Ureter (tissue), 1 donor: Measurements from ENCODE around the gene LIPC. TPM values are rescaled to one million over a fixed set of nuclear protein-coding genes. Genes with fewer than 3 reads are reported as not detected.

Experiments
- DNase-seq: peaks from one replicate; pipeline ENCODE4 v3.0.0-alpha.2; 2020; ENCODE audit warnings: low spot score
- total RNA-seq: library from RNA; stranded (reverse); gene quantifications from one replicate; pipeline ENCODE4 v1.2.4, GENCODE V29; 2023
- donor health status: DM: yes; HTN: yes; CAD: no.

Gene LIPC
- total RNA-seq, 1 donor from 2014 or later = 10.5 TPM

DNA sequence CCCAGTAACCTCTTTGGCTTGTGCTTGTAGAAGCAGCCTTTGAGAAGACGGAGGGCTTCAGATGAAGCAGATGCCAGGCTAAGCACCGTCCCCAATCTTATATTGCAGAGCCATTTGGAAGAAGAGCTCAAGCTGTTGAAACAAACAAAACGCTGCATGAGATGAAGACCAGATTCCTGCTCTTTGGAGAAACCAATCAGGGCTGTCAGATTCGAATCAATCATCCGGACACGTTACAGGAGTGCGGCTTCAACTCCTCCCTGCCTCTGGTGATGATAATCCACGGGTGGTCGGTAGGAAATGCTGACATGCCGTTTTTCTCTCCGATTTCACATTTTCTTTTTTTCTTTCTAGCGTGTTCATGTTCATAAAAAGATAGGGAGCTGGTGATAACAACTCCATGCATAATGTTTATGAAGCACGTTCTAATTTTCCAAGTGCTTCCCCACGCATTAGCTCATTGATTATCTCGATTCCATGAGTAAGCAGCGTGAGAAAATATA is 106.5 kb downstream of the LIPC start:
- no peak for DNase-seq

DNA sequence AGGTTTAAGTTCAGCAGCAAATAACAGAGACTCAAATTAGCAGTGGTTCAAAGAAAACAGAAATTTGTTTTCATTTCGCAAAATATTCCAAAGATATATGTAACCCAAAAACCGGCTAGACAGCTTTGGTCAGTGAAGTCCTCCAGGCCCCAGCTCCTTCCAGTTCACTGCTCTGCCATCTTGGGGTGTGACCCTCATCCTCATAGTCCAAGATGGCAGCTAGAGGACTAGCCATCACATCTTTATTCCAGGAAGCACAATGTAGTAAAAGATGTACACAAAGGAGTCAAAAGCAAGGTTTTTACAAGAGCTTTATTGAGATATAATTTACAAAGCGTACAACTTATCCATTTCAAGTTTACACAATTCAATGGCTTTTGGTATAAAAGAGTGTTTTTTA is 107.1 kb downstream of the LIPC start:
- DNase-seq = no peak

DNA sequence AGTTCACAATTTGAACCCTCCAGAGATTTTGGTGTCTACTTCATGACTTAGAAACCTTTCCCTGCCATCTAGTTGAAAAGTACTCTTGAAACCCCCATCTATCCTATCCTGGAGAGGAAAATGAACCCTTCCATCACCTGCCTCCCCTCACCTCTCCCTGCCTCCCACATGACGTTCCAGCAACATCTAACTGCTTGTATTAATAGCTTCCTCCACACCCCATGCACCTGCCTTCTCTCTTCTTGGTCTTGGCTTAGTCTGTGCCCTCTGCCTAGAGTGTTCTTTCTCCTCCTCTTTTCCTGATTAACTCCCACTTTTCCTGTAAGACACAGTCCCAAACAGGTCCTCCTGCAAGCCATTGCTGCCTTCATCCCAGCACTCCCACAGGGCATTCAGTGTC is 107.8 kb downstream of the LIPC start:
- DNase-seq = no peak

DNA sequence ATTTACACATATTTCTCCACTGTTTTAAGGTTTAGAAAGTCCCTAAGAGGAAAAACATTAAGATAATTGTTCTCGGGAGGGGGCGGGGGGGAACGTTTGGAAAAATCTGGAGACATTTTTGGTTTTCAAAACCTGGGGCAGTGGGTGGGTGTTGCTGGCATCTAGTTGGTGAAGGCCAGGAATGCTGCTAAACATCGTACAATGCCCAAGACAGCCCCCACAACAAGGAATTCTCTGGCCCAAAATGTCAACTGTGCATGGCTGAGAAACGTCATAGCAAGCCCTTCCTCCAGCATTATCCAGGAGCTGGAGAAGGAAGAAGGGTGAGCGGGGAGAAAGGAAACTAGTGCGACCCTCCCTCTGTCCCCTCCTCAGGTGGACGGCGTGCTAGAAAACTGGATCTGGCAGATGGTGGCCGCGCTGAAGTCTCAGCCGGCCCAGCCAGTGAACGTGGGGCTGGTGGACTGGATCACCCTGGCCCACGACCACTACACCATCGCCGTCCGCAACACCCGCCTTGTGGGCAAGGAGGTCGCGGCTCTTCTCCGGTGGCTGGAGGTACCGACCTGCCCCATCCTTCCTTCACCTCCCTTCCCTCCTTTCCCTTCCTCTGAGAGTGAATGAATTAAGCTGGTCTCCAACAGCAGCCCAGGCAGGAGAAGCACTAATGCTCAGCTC is 109.8 kb downstream of the LIPC start:
- no peak for DNase-seq

DNA sequence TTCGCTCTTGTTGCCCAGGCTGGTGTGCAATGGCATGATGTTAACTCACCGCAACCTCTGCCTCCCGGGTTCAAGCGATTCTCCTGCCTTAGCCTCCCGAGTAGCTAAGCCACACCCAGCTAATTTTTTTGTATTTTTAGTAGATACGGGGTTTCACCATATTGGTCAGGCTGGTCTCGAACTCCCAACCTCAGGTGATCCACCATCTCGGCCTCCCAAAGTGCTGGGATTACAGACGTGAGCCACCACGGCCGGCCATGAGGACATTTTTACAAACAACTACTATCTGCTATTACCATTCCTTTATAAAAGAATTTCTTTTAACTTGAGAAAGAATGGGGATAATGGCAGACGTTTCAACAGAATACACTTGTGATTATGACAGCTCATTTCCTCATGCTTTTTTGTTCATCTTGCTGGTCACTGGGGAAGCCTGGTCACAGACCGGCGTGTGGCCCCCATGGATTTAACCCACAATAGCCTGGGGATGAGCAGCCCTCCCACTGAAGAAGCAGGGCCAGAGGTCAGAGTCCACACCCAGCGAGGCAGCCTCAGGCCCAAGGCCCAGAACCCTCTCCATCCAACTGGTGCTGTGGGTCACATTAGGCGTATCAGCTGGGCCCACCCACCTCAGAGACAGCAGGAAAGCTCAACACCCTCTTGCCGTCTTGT is 112.0 kb downstream of the LIPC start:
- no peak for DNase-seq

DNA sequence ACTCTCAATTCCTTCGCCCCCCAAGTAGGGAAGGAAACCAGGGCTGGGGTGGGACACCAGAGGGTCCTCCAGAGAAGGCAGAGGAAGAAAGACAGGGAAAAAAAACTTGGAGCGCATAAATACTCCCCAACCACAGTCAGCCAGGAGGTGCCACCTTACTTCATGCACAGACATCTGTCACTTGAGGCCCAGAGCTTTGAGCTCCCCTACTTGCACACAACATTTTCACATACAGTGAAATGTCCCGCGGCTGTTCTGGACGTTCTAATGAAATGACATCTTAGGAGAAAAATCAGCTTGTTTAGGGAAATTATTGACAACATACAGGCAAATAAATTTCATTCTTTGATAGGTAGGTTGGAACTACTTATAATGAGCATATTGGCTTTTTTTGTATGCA is 113.0 kb downstream of the LIPC start:
- DNase-seq = peak; percentile 18

DNA sequence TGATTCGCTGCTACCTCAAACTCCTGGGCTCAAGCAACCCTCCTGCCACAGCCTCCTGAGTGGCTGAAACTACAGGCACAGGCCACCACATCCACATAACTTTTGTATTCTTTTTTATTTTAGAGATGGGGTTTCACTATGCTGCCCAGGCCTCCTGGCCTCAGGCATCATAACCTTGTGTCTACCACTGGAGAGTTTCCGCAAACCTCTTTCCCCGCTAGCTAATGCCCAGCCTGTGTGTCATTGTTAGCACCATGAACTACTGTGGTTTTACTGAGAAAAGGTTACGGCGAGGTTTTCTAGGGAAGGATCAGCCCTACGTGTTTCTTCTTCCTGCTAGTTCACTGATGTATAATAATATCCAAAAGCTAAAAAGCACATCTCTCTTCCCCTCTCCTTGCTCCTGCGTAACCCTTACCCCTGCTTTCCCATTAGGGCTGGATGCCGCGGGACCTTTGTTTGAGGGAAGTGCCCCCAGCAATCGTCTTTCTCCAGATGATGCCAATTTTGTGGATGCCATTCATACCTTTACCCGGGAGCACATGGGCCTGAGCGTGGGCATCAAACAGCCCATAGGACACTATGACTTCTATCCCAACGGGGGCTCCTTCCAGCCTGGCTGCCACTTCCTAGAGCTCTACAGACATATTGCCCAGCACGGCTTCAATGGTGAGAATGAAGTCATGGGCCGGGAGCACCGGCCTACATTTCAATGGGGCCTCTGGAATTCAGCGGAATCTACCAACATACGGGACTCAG is 113.7 kb downstream of the LIPC start:
- peak; percentile 31 for DNase-seq

DNA sequence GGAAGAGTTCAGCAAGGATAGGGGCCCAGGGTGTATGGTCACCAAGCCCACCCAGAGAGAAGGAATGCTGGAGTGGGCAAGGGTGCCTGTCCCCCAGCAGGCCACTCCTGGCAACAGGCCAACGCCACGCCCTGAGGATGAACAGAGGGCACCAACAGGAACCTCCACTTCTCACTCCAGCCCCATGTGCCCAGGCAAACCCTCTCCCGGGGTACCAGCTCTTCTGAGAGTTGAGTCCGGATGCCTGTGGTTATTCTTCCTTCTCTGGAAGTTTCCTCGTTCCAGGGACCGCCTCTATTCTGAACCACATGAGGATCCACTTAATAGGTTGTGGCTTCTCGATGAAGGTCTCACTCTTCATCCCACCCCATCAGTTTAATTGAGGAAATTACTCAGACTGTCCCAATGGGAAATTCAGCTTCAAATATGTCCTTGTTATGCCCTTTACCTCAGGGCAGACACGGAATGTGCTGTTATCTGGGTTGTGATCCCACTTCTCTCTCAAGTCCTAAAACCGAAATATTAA is 114.3 kb downstream of the LIPC start:
- DNase-seq = peak; percentile 40

DNA sequence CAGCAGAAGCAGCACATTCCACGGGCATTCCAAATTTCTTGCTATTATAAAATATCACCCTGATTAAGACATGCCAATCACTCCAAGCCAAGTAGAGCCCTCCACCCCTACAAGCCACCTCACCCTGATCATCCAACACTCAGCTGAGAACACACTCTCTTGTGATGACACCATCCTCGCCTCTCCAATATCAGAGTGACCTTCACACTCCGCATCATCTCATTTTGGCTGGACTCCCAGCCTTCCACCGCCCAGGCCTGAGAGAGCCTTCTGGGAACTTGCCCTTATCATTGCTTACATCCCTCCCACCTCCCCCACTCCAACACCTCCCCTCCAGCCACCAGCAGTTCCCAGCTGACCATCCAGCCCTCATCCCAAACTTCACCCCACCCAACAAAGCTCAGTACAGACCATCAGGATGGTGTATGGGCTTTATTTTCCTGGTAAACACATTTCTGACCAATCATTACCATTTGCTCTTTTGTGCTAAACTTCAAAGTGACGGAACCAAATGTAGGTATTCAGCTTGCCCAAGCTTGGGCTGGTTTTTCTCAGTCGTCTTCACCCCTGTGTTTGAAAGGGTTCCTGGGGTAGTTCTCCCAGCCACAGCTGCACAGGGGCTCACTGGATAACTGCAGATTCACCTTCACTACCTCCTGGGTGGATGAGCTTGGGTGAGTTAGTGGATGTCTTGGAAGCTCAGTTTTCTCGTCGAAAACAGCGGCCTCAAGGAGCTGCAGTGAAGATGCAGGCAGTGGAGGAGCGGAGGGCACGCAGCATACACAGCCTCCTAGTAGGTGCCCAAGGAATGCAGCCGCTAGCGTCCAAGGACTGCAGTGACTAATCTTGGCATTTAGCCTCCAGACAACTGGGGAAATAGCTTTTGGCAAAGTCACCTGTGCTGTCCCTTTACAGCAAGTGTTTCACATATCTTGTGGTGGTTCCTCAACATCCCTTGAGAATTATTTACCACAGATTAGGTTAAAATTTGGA is 115.1 kb downstream of the LIPC start:
- DNase-seq = peak; percentile 61

DNA sequence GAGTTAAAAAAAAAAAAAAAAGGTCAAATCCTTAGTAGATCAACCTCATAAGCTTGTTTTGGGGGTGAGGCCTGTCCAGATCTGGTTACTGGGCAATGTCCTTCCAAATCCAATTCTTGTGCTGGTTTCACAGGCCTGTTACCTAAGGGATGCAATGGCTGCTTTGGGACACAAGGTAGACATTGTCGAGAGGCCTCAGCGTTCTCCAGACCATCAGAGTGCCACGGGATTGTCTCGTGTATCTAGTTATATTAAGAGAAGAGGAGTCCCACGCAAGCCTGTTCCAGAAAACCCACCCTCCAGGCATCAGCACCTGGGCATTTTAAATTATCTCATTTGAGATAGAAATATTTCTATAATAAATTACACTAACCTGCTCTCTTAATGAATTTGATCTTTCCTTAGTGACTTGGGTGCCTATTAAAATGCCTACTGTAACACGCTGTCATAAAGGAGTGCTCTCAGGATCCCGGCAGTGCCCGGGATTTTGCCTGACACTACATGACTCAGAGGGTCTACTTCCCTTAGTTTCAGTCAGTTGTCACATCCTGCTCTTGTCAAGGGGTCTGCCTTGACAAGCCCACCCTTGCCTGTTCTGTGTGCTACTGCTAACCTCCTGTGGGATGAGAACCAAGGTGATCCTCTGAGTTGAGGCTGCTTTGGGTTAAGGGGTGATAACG is 116.0 kb downstream of the LIPC start:
- DNase-seq = peak; percentile 36

DNA sequence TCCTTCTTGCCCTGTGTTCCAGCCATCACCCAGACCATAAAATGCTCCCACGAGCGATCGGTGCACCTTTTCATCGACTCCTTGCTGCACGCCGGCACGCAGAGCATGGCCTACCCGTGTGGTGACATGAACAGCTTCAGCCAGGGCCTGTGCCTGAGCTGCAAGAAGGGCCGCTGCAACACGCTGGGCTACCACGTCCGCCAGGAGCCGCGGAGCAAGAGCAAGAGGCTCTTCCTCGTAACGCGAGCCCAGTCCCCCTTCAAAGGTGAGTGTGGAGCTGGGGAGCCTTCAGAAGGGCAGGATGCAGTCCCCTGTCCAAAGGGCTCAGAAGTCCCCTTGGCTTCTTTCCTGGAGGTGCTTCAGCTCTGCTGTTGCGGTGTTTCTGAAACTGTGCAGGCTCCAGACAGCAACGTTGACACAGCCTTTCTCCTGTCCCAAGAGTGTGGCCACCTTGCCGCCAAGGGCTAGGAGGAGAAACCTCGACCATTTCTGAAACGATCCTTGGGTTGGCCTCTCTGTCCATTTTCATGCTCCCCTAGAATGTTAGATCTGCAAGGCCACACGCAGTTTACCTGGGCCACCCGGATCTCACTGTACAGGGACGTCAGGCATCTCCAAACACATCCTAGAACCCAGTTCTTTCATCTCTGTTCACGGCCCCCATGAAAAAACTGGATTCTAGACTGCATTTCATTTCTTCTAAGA is 116.7 kb downstream of the LIPC start:
- no peak for DNase-seq

DNA sequence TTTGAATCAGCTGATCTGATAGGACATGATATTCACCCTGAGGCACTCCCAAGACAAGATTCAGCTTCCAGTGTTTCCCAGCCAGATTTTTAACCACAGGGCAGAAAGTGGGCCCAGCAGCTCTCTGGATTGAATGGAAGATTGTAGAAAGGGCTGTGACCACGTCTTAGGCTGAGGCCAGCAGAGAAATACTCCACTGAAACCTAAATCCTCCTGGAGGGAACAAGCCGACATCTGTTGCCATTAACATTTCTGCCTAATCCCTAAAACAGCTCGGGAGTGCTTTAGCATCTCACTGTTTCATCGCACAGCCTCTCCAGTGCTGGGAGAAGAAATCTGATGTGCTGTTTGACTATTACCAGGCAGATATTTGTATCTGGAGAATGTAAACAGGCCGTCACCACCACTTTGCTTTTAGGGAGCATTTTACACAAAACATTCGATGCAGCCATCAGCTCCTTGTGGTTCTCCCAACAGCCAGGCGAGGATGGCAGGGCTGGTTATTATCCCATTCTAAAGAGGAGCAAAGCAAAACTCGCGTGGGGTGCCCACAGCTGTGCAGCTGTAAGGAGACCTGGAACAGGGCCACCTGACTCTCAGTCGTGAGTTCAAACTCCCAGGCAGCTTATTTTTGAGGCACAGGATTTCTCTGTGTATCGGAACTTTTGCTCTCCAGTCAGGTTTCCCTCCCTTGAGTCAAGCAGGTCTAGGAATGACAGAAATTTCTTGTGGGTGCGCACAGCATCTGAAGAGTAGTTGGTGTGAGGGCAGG is 117.4 kb downstream of the LIPC start:
- peak; percentile 37 for DNase-seq

DNA sequence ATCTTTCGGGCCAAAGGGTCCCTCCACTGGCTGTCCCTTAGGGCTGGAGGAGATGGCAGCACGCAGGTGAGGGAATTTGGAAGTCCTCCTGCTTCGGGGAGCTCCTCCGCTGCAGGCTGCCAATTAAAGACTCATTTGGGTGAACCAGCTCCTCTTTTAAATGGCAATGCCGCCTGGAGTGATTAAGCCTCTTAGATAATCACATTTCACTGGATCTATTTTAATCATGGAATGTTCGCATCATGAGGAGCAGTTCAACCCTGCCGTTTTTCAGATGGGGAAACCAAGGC is 117.9 kb downstream of the LIPC start:
- DNase-seq = no peak

DNA sequence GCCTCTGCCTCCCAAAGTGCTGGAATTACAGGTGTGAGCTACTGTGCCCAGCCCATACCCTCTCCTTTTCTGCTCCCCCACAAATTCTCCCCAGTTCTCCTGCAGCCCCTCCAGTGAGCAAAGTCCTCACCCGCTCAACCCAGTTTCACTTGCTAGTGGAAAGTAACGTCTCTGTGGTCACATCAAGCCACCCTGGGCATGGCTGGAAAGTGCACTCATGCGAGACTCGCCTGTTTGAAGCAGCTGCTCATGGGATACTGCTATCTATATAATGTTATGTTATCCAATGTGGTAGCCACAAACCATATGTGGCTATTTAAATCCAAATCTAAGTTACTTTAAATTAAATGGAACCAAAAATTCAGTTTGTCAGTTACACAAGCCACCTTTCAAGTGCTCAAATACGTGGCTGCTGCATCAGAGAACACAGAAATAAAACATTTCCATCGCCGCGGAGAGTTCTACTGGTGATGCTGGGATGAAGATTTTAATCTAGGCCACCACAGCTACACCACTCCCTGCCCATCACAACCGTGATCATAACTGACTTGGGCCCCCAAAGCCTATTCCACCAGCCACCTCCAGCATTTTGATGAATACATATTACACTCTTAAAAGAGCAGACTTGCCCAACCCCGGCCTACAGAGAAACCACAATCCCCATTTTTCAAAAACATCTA is 119.4 kb downstream of the LIPC start:
- DNase-seq = peak; percentile 37

DNA sequence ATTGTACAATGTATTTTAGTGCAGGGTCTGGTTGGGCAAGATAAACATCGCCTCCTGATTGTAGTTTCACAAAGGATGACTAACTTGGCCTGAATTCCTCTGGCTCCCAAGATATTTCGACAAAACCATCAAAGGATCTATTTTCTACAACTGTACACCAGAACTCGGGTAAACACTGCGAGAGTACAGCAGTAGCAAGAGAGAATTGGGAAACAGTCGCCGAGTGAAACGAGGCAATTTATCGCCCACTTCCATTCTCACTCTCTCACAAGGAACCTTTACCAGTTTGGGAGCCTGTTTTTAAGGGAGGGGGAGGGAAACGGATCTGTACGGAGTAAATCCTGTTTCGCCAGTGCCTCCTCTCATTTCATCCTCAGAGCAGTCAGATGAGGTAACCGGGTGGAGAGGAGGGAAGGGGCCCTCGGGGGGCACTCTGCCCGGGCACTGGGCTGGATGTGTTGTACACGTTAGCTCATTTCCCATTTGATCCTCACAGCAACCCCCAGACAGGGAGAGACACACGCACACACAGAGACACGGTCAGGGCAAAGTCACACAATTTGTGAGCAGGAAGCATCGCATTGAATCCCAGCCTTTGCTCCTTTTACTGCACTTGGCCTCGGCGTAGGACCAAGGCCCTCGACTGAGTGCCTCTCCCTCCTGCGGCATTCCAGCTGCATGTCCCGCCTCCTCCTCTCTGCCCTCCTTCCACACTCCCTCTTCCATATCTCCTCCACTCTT is 120.1 kb downstream of the LIPC start:
- peak; percentile 42 for DNase-seq

DNA sequence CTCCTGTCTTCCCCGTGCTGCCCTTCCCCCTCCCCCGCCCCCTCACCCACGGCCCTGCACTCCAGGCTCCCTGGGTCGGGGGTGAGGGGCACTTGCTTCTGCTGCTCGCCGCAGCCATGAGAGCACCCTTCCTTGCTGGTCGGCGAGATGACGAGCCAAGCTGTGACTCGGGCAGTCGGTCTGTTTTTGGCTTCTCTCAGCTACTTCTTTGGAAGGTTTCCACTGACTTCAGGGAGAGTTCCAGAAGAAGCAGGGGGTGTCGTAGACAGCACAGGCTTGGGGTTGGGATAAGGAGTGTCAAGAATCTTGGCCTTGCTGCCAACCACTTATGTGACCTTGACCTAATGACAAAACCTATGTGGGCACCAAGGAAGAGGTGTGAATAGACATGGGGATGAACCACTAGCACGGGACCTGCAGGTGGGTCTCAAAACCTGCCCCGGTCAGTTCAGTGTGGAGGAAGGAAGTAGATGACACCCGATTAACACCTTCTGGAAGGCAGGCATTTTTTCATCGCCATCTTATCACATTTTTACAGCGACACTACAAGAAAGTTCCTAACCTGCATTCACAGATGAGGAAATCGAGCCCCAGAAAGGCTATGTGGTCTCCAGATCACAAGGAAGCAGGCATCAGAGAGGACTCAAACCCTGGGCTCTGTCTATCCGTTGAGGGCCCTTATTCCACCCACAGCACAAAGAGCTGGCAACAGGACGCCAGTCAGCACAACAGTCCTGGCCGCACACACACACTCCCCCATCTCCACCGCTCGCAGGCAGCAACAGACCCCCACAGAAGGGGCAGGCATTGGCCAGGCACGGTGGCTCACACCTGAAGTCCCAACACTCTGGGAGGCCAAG is 120.9 kb downstream of the LIPC start:
- peak; percentile 35 for DNase-seq

DNA sequence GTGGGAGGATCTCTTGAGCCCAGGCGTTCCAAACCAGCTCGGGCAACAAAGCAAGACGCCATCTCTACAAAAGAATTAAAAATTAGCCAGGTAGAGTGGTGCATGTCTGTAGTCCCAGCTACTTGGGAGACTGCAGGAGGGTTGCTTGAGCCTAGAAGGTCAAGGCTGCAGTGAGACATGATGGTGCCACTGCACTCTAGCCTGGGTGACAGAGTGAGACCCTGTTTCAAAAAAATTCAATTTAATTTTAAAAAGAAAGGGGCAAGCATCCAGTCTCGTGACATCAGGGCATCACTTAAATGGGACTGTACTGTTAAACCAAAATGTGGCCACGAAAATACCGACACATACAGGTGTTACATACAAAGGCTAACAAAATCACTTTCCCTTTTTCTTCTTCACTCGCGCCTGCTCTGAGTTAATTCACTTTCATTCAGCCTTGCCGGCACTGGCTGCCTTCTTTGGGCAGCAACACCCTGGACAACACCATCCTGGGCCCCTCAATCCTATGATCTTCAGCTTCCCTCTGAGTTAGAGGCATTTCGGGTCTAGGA is 121.7 kb downstream of the LIPC start:
- peak; percentile 27 for DNase-seq
